ENCODE measurements around the gene CCDC88A. TPM values are rescaled to one million over a fixed set of nuclear protein-coding genes. Genes with fewer than 3 reads are reported as not detected.

The CCDC88A gene
- total and polyA plus RNA-seq, 2 donors (not counting 1 experiment from before 2014, with no cell fraction given) = 2.7 to 26.0 TPM

DNA sequence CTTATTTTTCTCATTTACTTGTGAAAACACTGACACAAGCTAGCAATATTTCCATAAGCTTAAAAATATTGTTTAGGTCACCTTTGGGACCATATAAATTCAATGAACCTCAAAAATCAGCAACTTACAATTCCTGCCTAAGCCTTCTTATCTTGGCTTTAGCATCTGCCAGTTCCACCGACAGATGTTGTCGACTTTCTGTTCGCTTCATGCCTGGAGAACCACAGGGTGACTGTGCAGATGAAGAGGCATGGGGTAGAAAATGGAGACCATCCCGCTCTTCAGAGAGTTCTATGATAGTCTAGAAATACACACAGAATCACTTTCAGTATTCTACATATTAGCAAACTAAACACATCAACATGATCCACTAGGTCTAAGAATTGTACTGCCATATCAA is 64.2 kb downstream of the CCDC88A start:
- Histone ChIP-seq H3K4me1 (ENCODE audit: control insufficient read depth in 2 of 2, insufficient read depth in 2 of 2, low read length in 2 of 2) (no peaks in the 10 kb centered on the region), H3K27me3 (replicated peaks in 1 of 4; ENCODE audit: control extremely low read depth in 1 of 4, control insufficient read depth in 3 of 4, insufficient read depth in 4 of 4, low read length in 3 of 4) (no peaks in the 10 kb centered on the region), H3K9ac (ENCODE audit: low read length) (no peak overlapping the region), H3K27ac (ENCODE audit: low read length in 2 of 2) (no peak overlapping the region), H3K9me3 (ENCODE audit: control extremely low read depth in 1 of 3, control insufficient read depth in 2 of 3, insufficient read depth in 1 of 3, low read length in 2 of 3) (no peaks in the 10 kb centered on the region), H3K4me2 (replicated peaks; ENCODE audit: low read depth, low read length, poor library complexity, severe bottlenecking) (no peak overlapping the region), H4K20me1 (ENCODE audit: control insufficient read depth, insufficient read depth, low read length, poor library complexity, severe bottlenecking) (no peaks in the 10 kb centered on the region), H3K79me2 (ENCODE audit: control insufficient read depth, insufficient read depth, low read length) (no peaks in the 10 kb centered on the region), H3K36me3 (replicated peaks in 1 of 2; ENCODE audit: control extremely low read depth in 1 of 2, control insufficient read depth in 1 of 2, extremely low read depth in 1 of 2, insufficient read depth in 2 of 2, low read length in 1 of 2) (no peaks in the 10 kb centered on the region), H3K4me3 (ENCODE audit: control extremely low read depth in 1 of 5, extremely low read depth in 1 of 5, insufficient read depth in 1 of 5, low read depth in 2 of 5, low read length in 4 of 5) (no peak overlapping the region), H2AFZ (ENCODE audit: insufficient read depth, low read depth, low read length, poor library complexity, severe bottlenecking) (no peak overlapping the region)
- WGBS (ENCODE audit: insufficient coverage) = no CpG with 5 or more reads among the region's 4 CpGs
- CTCF ChIA-PET = no interaction called here
- ATAC-seq (ENCODE audit: low read depth) (no peak), DNase-seq (no peak)
- POLR2A ChIA-PET = no interaction called here
- TF ChIP-seq EZH2 (IDR thresholded peaks at IDR 0.05; ENCODE audit: borderline replicate concordance, insufficient read depth, low read depth, low read length, poor library complexity, severe bottlenecking) = no peak
- TF ChIP-seq, protein P1, sequence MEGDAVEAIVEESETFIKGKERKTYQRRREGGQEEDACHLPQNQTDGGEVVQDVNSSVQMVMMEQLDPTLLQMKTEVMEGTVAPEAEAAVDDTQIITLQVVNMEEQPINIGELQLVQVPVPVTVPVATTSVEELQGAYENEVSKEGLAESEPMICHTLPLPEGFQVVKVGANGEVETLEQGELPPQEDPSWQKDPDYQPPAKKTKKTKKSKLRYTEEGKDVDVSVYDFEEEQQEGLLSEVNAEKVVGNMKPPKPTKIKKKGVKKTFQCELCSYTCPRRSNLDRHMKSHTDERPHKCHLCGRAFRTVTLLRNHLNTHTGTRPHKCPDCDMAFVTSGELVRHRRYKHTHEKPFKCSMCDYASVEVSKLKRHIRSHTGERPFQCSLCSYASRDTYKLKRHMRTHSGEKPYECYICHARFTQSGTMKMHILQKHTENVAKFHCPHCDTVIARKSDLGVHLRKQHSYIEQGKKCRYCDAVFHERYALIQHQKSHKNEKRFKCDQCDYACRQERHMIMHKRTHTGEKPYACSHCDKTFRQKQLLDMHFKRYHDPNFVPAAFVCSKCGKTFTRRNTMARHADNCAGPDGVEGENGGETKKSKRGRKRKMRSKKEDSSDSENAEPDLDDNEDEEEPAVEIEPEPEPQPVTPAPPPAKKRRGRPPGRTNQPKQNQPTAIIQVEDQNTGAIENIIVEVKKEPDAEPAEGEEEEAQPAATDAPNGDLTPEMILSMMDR (IDR thresholded peaks at IDR 0.05) = no peak
- Mint-ChIP-seq H3K27ac (no peak overlapping the region), H3K4me1 (no peaks in the 10 kb centered on the region), H3K27me3 (no peaks in the 10 kb centered on the region), H3K9me3 (ENCODE audit: insufficient read depth) (peaks cover 2% of the 10 kb centered on the region), H3K4me3 (no peak overlapping the region)
- intact Hi-C loops (cut with micrococcal nuclease) = no loop called here

DNA sequence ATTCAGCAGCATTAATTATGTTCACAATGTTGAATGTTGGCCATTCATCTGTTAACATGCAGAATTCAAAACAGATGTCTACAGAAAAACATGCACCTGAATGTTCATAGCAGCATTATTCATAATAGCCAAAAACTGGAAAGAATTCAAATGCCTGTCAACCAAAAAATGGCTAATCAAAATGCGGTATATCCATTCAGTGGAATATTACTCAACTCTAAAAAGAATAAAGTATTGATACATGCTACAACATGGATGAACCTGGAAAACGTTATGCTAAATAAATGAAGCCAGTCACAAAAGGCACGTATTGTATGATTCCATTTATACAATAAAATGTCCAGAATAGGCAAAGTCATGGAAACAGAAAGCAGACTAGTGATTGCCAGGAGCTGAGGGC is 68.0 kb downstream of the CCDC88A start:
- Mint-ChIP-seq H3K4me3 (no peak overlapping the region), H3K4me1 (no peaks in the 10 kb centered on the region), H3K9me3 (ENCODE audit: insufficient read depth) (peaks cover 2% of the 10 kb centered on the region), H3K27ac (no peak overlapping the region), H3K27me3 (no peaks in the 10 kb centered on the region)
- WGBS (ENCODE audit: insufficient coverage) = no CpG with 5 or more reads among the region's 3 CpGs
- H3K36me3 ChIP-seq (replicated peaks in 1 of 2; ENCODE audit: control extremely low read depth in 1 of 2, control insufficient read depth in 1 of 2, extremely low read depth in 1 of 2, insufficient read depth in 2 of 2, low read length in 1 of 2) = no peaks in the 10 kb centered on the region
- ChIA-PET POLR2A (no interaction called here), CTCF (no interaction called here)
- intact Hi-C loops (cut with micrococcal nuclease) = no loop called here
- H2AFZ ChIP-seq (ENCODE audit: insufficient read depth, low read depth, low read length, poor library complexity, severe bottlenecking) = no peak overlapping the region
- TF ChIP-seq, protein P1 (IDR thresholded peaks at IDR 0.05) = no peak
- TF ChIP-seq EZH2 (IDR thresholded peaks at IDR 0.05; ENCODE audit: borderline replicate concordance, insufficient read depth, low read depth, low read length, poor library complexity, severe bottlenecking) = no peak
- no peak overlapping the region for H3K27ac ChIP-seq (ENCODE audit: low read length in 2 of 2)
- no peaks in the 10 kb centered on the region for H3K4me1 ChIP-seq (ENCODE audit: control insufficient read depth in 2 of 2, insufficient read depth in 2 of 2, low read length in 2 of 2)
- H3K9ac ChIP-seq (ENCODE audit: low read length) = no peak overlapping the region
- no peak overlapping the region for H3K4me3 ChIP-seq (ENCODE audit: control extremely low read depth in 1 of 5, extremely low read depth in 1 of 5, insufficient read depth in 1 of 5, low read depth in 2 of 5, low read length in 4 of 5)
- no peaks in the 10 kb centered on the region for H3K79me2 ChIP-seq (ENCODE audit: control insufficient read depth, insufficient read depth, low read length)
- no peaks in the 10 kb centered on the region for H4K20me1 ChIP-seq (ENCODE audit: control insufficient read depth, insufficient read depth, low read length, poor library complexity, severe bottlenecking)
- no peaks in the 10 kb centered on the region for H3K9me3 ChIP-seq (ENCODE audit: control extremely low read depth in 1 of 3, control insufficient read depth in 2 of 3, insufficient read depth in 1 of 3, low read length in 2 of 3)
- H3K4me2 ChIP-seq (replicated peaks; ENCODE audit: low read depth, low read length, poor library complexity, severe bottlenecking) = no peak overlapping the region
- no peak for DNase-seq
- no peaks in the 10 kb centered on the region for H3K27me3 ChIP-seq (replicated peaks in 1 of 4; ENCODE audit: control extremely low read depth in 1 of 4, control insufficient read depth in 3 of 4, insufficient read depth in 4 of 4, low read length in 3 of 4)
- no peak for ATAC-seq (ENCODE audit: low read depth)

Data from B cell (primary cell).